ENCODE results near the gene ICA1L.
"Not testable (repeated sequence)": the region's sequence is repeated elsewhere in the genome, so short reads cannot be mapped to it uniquely, and the experiment has no call there.

The ICA1L gene

GRCh38 chr2:202871300-202872141, at the start of gene ICA1L:
Gene ICA1L, minus strand, starts transcription at chr2:202871766. Its CDS starts 42,757 bp downstream, at chr2:202829009.
- H3K4me3 ChIP-seq (ENCODE audit: low read depth, low read length) = peak within 1 kb of the TSS; percentile 66
- TF ChIP-seq CTCF (IDR thresholded peaks at IDR 0.05; ENCODE audit: low read depth, low read length, missing control alignments) = no peak
- no peak for DNase-seq (ENCODE audit: low read depth)
- in situ Hi-C loops (cut with HindIII; ENCODE audit: low sequenced_read_pairs) = no loop called here

- in situ Hi-C loops (cut with HindIII; ENCODE audit: low sequenced_read_pairs) = no loop called here
- DNase-seq (ENCODE audit: low read depth) = no peak
- no peak overlapping the region for H3K4me3 ChIP-seq (ENCODE audit: low read depth, low read length)
- TF ChIP-seq CTCF (IDR thresholded peaks at IDR 0.05; ENCODE audit: low read depth, low read length, missing control alignments) = no peak
Observed at GRCh38 chr2:202918860-202919259, 47.3 kb upstream of the ICA1L start.

- DNase-seq (ENCODE audit: low read depth); in situ Hi-C loops (cut with HindIII; ENCODE audit: low sequenced_read_pairs): not testable (repeated sequence)
- H3K4me3 ChIP-seq (ENCODE audit: low read depth, low read length) = peak overlapping the region; percentile 91
Observed at GRCh38 chr2:202912342-202913201, 41.0 kb upstream of the ICA1L start.

- peak; percentile 86 for DNase-seq (ENCODE audit: low read depth)
- in situ Hi-C loops (cut with HindIII; ENCODE audit: low sequenced_read_pairs) = no loop called here
- TF ChIP-seq CTCF (IDR thresholded peaks at IDR 0.05; ENCODE audit: low read depth, low read length, missing control alignments) = no peak
- peak within 1 kb of the TSS; percentile 91 for H3K4me3 ChIP-seq (ENCODE audit: low read depth, low read length)
Observed at GRCh38 chr2:202911512-202912341, 40.2 kb upstream of the ICA1L start, which contains the start of the genes CARF and WDR12. Gene CARF, plus strand, starts transcription at chr2:202912275. Its CDS starts 29,628 bp downstream, at chr2:202941903. Gene WDR12, minus strand, starts transcription at chr2:202911673. Its CDS starts 197 bp downstream, at chr2:202911476.

GRCh38 chr2:202911203-202911511, 39.6 kb upstream of the ICA1L start:
- peak; percentile 2 for DNase-seq (ENCODE audit: low read depth)
- TF ChIP-seq CTCF (IDR thresholded peaks at IDR 0.05; ENCODE audit: low read depth, low read length, missing control alignments) = no peak
- peak overlapping the region; percentile 91 for H3K4me3 ChIP-seq (ENCODE audit: low read depth, low read length)
- in situ Hi-C loops (cut with HindIII; ENCODE audit: low sequenced_read_pairs) = no loop called here

- in situ Hi-C loops (cut with HindIII; ENCODE audit: low sequenced_read_pairs) = no loop called here
- H3K4me3 ChIP-seq (ENCODE audit: low read depth, low read length) = peak overlapping the region; percentile 91
- no peak for TF ChIP-seq CTCF (IDR thresholded peaks at IDR 0.05; ENCODE audit: low read depth, low read length, missing control alignments)
Observed at GRCh38 chr2:202910698-202911097, 39.1 kb upstream of the ICA1L start.

GRCh38 chr2:202910250-202910649, 38.7 kb upstream of the ICA1L start:
- peak overlapping the region; percentile 91 for H3K4me3 ChIP-seq (ENCODE audit: low read depth, low read length)
- in situ Hi-C loops (cut with HindIII; ENCODE audit: low sequenced_read_pairs); DNase-seq (ENCODE audit: low read depth): not testable (repeated sequence)

More at GRCh38 chr2:202910698-202911097, 39.1 kb upstream of the ICA1L start:
- DNase-seq (ENCODE audit: low read depth) = no peak

All from astrocyte of the cerebellum (primary cell).